LNCaP clone FGC (cell line): ENCODE results near the gene TMEM62.
"Not testable (repeated sequence)": the region's sequence is repeated elsewhere in the genome, so short reads cannot be mapped to it uniquely, and the experiment has no call there.

ENCODE experiments used
- DNase-seq: peaks from one replicate; pipeline ENCODE4 v3.0.0-alpha.2; 2011; ENCODE audit warnings: low read depth
- H3K4me3 ChIP-seq: 2 replicates; pipeline ENCODE4 v1.5.1; 2011; ENCODE audit warnings: mild to moderate bottlenecking, low read depth, low read length, control low read depth
- CTCF ChIP-seq: IDR thresholded peaks from 2 replicates; pipeline ENCODE4 v1.5.1; 2012; ENCODE audit warnings: mild to moderate bottlenecking; ENCODE audit not compliant: control insufficient read depth, insufficient read depth; ENCODE audit errors: extremely low read depth

The TMEM62 gene

GRCh38 chr15:43187544-43188155, 54.3 kb downstream of the TMEM62 start:
- no peak overlapping the region for H3K4me3 ChIP-seq
- peak; percentile 55 for TF ChIP-seq CTCF
- DNase-seq, result no peak

GRCh38 chr15:43189296-43189695, 55.9 kb downstream of the TMEM62 start:
- H3K4me3 ChIP-seq, result no peak overlapping the region
- DNase-seq, result no peak
- no peak for TF ChIP-seq CTCF

DNA sequence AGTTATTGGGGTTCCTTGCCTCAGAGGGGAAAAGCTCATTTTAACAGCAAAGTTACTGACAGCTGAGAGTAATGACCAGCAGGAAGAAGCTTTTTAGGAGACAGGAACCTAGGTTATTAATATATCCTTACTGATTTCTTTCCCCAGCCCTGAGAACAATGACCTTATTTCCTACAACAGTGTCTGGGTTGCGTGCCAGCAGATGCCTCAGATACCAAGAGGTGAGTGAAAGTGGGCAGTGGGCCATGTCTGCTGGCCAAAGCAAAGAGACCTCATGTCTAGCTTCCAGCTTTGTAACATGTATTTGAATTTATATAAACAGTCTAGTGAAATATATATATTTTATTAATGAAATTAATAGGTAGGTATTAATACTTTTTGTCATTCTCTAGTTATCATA, 56.8 kb downstream of the TMEM62 start:
- no peak overlapping the region for H3K4me3 ChIP-seq
- peak; percentile 91 for DNase-seq
- no peak for TF ChIP-seq CTCF

DNA sequence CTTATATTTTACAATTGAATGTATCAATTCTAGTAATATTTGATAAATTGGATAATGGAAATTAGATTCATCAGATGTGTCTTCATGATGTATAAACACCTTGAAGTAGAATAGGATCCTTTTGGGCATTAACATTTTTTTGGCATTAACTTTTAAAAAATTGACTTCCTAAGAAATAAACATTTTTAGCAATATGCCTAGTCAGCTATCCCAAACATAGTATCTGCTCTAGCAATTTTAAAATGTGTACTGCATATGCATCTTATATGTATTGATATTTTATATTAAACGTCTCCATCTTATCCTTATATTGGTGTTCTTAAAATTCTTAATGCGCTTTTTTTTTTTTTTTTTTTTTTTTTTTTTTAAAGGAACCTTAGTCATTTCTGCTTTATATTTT, 60.3 kb downstream of the TMEM62 start:
- DNase-seq, result no peak
- no peak for TF ChIP-seq CTCF
- H3K4me3 ChIP-seq, result no peak overlapping the region

GRCh38 chr15:43194795-43195194, 61.4 kb downstream of the TMEM62 start:
- no peak overlapping the region for H3K4me3 ChIP-seq
- no peak for DNase-seq
- TF ChIP-seq CTCF, result no peak

GRCh38 chr15:43196760-43197548, 63.6 kb downstream of the TMEM62 start:
- no peak for TF ChIP-seq CTCF
- no peak for DNase-seq
- no peak overlapping the region for H3K4me3 ChIP-seq

DNA sequence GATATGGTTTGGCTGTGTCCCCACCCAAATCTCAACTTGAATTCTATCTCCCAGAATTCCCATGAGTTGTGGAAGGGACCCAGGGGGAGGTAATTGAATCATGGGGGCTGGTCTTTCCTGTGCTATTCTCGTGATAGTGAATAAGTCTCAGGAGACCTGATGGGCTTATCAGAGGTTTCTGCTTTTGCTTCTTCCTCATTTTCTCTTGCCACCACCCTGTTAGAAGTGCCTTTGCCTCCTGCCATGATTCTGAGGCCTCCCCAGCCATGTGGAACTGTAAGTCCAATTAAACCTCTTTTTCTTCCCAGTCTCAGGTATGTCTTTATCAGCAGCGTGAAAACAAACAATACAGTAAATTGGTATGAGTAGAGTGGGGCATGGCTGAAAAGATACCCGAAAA, 64.4 kb downstream of the TMEM62 start:
- not testable (repeated sequence) for DNase-seq, H3K4me3 ChIP-seq

- H3K4me3 ChIP-seq, DNase-seq: not testable (repeated sequence)
These were observed 65.2 kb downstream of the TMEM62 start for GRCh38 chr15:43198556-43198955.
